ENCODE results near the gene NF1. TPM values are rescaled to one million over a fixed set of nuclear protein-coding genes. Genes with fewer than 3 reads are reported as not detected.
A peak's percentile ranks its signal among the peaks of the same experiment; 100 is the strongest.

NF1 gene
- total and polyA plus RNA-seq, 10 donors: 3.1 to 97.7 (median 58.3) TPM

DNA sequence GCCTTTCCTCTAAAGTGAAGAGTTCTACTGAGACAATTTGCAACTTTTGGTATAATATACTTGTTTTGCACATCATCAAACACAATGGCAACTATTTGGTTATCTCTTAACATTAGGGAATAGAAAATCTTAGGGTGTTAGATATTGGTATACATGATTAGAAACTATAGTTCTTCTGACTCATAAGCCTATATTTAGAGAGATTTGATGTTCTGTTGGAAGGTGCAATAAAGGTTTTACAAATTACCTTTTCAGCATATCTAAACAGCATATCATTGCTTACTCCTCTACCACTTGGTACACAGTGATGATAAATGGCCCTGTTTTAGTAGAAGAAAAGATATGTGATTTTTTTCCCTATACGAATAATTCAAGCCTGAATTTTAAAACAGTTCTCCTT is 212.9 kb downstream of the NF1 start:
- Histone ChIP-seq H3K4me1 (peaks cover 16 to 86% (median 39%) of the 10 kb centered on the region in 6 donors), H3K27ac (peak overlapping the region; percentile 23 to 94 (median 90)), H3K4me3 (peak overlapping the region in 4 of 8 donors; percentile 17 to 73 (median 52)), H3K36me3 (peaks cover 0 to 55% (median 28%) of the 10 kb centered on the region in 6 donors), H3K27me3 (replicated peaks in 1 of 7) (no peaks in the 10 kb centered on the region), H3K9me3 (no peaks in the 10 kb centered on the region)
- TF ChIP-seq CTCF (IDR thresholded peaks at IDR 0.05 in 8 of 11, conservative IDR thresholded peaks at IDR 0.05 in 3 of 11): no peak
- TF ChIP-seq POLR2AphosphoS5 (IDR thresholded peaks at IDR 0.05): no peak
- TF ChIP-seq POLR2A (IDR thresholded peaks at IDR 0.05): no peak
- intact Hi-C loops (cut with DNase I; ENCODE audit: low total_unique reads): loop anchor here (10.0 kb wide), 1 partner anchor 63 kb away; no protein-coding TSS in a partner anchor
- 25 to 58% (median 31%) methylated on average over 1 of the region's 1 CpG for WGBS, 5 donors
- no peak for DNase-seq

DNA sequence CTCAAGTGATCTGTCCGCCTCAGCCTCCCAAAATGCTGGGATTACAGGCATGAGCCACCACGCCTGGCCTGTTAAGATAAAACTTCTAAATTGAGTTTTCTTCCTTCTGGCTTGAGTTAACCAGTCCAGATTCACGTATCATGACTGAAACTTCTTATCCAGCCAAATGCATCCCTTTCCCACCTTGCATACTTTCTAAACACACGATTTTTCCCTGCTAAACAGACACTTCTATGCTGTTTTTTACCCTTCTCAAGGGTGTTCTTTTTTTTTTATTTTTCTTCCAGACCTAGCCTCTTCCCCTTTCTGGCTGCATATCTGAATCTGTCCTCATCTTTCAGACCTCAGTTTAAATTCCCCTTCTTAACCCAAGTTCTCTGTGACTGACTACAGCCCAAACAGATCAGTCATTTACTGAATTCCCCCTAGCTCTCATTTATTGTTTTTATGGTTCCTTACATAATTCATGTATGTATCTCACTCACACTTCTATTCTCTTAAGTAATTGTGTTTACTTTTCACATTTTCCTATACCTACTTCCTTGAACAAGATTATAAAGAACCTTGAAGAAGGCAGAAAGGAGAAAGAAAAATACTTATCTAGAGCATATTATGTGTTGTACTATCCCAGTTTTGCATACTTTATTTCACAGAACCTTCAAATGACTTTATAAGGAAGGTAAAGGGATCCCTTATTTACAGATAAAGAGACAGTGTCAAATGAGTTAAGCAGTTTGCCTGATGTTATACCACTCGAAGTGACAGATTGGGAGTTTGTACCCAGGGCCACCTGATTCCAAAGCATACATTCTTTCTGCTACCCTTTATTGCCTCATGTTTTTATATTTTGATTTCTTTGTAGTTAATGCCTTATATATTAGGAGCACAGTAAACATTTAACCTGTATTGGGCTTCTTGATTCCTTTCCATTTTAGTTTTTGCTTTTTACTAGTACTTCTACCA is 213.9 kb downstream of the NF1 start:
- no peak for DNase-seq
- H3K4me3 ChIP-seq: peak overlapping the region in 7 of 8 donors; percentile 10 to 73 (median 45)
- H3K27me3 ChIP-seq (replicated peaks in 1 of 7): no peaks in the 10 kb centered on the region
- peak overlapping the region; percentile 23 to 94 (median 90) for H3K27ac ChIP-seq
- intact Hi-C loops (cut with DNase I; ENCODE audit: low total_unique reads): loop anchor here (10.0 kb wide), 1 partner anchor 64 kb away; no protein-coding TSS in a partner anchor
- peaks cover 16 to 78% (median 39%) of the 10 kb centered on the region in 6 donors for H3K4me1 ChIP-seq
- TF ChIP-seq POLR2AphosphoS5 (IDR thresholded peaks at IDR 0.05) (no peak), POLR2A (IDR thresholded peaks at IDR 0.05) (peak in 1 of 3 donors; percentile 23), CTCF (IDR thresholded peaks at IDR 0.05 in 8 of 11, conservative IDR thresholded peaks at IDR 0.05 in 3 of 11) (no peak)
- no peaks in the 10 kb centered on the region for H3K9me3 ChIP-seq
- peaks cover 0 to 45% (median 23%) of the 10 kb centered on the region in 6 donors for H3K36me3 ChIP-seq
- WGBS, 5 donors: 38 to 51% (median 43%) methylated on average over 5 of the region's 5 CpGs

GRCh38 chr17:31309556-31309955 is 214.8 kb downstream of the NF1 start:
- H3K4me3 ChIP-seq: peak overlapping the region in 7 of 8 donors; percentile 18 to 73 (median 45)
- no peak for TF ChIP-seq POLR2AphosphoS5 (IDR thresholded peaks at IDR 0.05)
- peak in 1 of 3 donors; percentile 41 for TF ChIP-seq POLR2A (IDR thresholded peaks at IDR 0.05)
- intact Hi-C loops (cut with DNase I; ENCODE audit: low total_unique reads): loop anchor here (10.0 kb wide), 1 partner anchor 65 kb away; no protein-coding TSS in a partner anchor
- peaks cover 17 to 74% (median 45%) of the 10 kb centered on the region in 6 donors for H3K4me1 ChIP-seq
- peaks cover 0 to 36% (median 18%) of the 10 kb centered on the region in 6 donors for H3K36me3 ChIP-seq
- H3K9me3 ChIP-seq: no peaks in the 10 kb centered on the region
- WGBS, 5 donors: 18 to 36% (median 28%) methylated on average over 2 of the region's 2 CpGs
- H3K27me3 ChIP-seq (replicated peaks in 1 of 7): no peaks in the 10 kb centered on the region
- DNase-seq: no peak
- H3K27ac ChIP-seq: peak overlapping the region; percentile 83 to 94 (median 90)

DNA sequence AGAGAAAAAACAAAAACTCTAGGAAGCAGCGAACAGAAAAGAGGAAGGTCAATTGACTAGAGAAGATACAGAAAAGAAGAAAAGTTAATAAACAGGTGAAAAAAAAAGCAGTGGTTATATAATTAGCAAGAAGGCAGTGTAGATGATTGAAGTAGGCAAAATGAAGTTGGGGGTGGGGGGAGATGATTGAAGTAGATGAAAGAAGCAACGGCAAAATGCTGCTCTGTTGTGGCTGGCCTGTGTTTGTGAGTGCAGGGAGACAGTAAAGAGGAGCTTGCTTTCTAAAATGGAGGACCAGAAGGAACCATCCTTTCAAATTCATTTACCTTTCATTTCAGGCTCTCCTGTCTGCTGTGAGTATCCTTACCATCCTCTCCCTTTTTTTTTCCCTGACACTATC is 215.5 kb downstream of the NF1 start:
- intact Hi-C loops (cut with DNase I; ENCODE audit: low total_unique reads): no loop called here
- peaks cover 21 to 74% (median 52%) of the 10 kb centered on the region in 6 donors for H3K4me1 ChIP-seq
- H3K36me3 ChIP-seq: peaks cover 0 to 29% (median 11%) of the 10 kb centered on the region in 6 donors
- TF ChIP-seq CTCF (IDR thresholded peaks at IDR 0.05 in 8 of 11, conservative IDR thresholded peaks at IDR 0.05 in 3 of 11) (no peak), POLR2AphosphoS5 (IDR thresholded peaks at IDR 0.05) (peak in 1 of 3 donors; percentile 50), POLR2A (IDR thresholded peaks at IDR 0.05) (no peak)
- WGBS, 5 donors: 9 to 27% (median 11%) methylated on average over 2 of the region's 2 CpGs
- H3K27ac ChIP-seq: peak overlapping the region; percentile 83 to 94 (median 90)
- no peaks in the 10 kb centered on the region for H3K9me3 ChIP-seq
- peak overlapping the region in 7 of 8 donors; percentile 39 to 73 (median 45) for H3K4me3 ChIP-seq
- H3K27me3 ChIP-seq (replicated peaks in 1 of 7): no peaks in the 10 kb centered on the region
- no peak for DNase-seq
